ENCODE data around the gene TATDN2.

DNA sequence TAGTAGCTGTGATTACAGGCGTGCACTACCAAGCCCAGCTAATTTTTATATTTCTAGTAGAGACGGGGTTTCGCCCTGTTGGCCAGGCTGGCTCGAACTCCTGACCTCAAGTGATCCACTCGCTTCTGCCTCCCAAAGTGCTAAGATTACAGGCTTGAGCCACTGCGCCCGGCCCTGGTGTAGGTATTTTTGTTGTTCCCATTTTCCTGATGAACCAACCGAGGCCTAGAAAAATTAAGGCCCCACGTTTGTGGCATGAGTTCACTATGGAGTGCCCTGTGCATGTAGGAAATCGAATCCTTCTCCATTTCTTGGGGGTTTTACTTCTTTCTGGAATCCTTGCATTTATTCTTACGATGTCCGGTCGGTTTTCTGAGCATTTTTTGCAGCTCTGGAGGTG lies 14.3 kb upstream of the TATDN2 start:
- TF ChIP-seq EZH2phosphoT487 (IDR thresholded peaks at IDR 0.05; ENCODE audit: insufficient read depth, low read depth) = no peak
- TF ChIP-seq EZH2 (IDR thresholded peaks at IDR 0.05; ENCODE audit: insufficient read depth, poor library complexity, severe bottlenecking) = no peak

Measured in GM23248 (cell line).